Effector CD4-positive, alpha-beta T cell (primary cell): Measurements from ENCODE around the gene VEPH1.

ENCODE experiments used
- DNase-seq: peaks from one replicate; pipeline ENCODE4 v3.0.0-alpha.2; 2020

VEPH1 gene

GRCh38 chr3:157248590-157249422 is 254.4 kb downstream of the VEPH1 start:
- DNase-seq: no peak

- no peak for DNase-seq
Observed at GRCh38 chr3:157247391-157247790, 255.8 kb downstream of the VEPH1 start.

- DNase-seq: no peak
Observed at GRCh38 chr3:157242836-157243235, 260.4 kb downstream of the VEPH1 start.

- no peak for DNase-seq
Observed at GRCh38 chr3:157241599-157241998, 261.6 kb downstream of the VEPH1 start.

GRCh38 chr3:157240408-157240807 is 262.8 kb downstream of the VEPH1 start:
- DNase-seq: no peak

DNA sequence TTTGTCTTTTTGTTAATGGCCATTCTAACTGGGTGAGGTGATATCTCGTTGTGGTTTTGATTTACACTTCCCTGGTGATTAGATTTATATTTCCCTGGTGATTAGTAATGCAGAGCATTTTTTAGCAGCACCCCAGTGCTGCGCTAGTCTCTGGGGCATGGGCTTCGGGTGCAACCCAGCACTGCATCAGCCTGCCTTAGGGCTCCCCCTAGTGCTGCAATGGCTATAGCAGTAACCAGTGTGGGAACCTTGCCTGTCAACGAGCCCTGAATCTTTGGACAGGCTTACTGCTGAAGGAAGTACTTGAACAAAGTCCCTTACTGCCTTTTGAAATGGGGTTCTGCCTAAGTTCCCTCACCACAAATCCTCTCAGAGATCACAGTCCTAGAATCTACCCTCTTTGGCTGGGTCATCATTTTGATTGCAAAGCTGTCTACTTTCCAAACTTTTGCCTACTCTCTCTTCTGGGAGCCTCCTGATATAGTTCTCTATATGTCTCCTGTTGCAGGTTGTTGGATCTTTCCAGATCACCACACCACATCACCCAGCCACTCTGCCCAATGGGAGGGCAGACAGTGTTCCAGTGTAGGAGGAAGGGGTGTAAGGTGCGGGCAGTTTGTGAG is 264.0 kb downstream of the VEPH1 start:
- peak; percentile 57 for DNase-seq

DNA sequence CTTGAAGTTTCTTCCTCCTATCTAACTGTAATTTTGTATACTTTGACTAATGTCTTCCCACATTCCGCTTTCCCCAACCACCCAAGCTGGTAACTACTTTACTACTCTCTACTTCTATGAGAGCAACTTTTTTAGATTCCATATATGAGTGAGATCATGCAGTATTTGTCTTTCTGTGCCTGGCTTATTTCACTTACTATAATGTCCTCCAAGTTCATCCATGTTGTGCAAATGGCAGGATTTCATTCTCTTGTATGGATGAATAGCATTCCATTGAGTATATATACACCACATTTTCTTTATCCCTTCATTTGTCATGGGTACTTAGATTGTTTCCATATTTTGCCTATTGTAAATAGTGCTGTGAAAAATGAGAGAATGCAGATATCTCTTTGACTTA is 264.8 kb downstream of the VEPH1 start:
- DNase-seq: no peak

- no peak for DNase-seq
Observed at GRCh38 chr3:157237886-157238285, 265.3 kb downstream of the VEPH1 start.

GRCh38 chr3:157235291-157235690 is 267.9 kb downstream of the VEPH1 start:
- DNase-seq: no peak

DNA sequence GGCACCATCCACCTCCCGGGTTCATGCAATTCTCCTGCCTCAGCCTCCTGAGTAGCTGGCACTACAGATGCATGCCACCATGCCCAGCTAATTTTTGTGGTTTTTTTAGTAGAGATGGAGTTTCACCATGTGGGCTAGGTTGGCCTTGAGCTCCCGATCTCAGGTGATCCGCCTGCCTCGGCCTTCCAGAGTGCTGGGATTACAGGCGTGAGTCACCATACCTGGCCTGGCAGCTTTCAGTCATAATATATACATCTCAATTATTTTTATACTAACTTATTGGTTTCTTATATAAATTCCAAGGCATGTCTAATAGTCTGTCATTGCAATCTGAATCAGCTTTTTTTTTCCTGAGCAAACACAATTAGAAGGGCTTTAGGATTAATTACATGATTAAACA is 269.3 kb downstream of the VEPH1 start:
- no peak for DNase-seq

- DNase-seq: no peak
Observed at GRCh38 chr3:157232141-157232540, 271.1 kb downstream of the VEPH1 start.

DNA sequence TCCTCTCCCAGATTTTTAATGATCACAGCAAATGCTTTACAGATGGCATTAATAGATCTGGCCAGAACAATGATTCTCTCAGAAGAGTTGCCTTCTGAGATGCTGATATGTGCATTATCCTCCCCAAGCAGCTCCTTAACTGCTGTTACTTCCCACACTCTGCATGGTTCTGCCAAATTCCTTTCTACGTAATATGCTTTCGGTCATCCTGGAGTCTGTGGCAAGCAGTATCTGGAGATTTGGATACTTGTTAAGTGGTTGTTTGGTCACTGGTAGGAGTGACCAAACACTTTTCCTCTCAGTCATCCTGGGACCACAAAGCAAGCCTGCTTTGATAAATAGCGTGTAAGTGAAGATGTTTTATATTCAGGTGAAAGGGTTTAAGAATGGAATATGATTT is 272.1 kb downstream of the VEPH1 start:
- DNase-seq: no peak

DNA sequence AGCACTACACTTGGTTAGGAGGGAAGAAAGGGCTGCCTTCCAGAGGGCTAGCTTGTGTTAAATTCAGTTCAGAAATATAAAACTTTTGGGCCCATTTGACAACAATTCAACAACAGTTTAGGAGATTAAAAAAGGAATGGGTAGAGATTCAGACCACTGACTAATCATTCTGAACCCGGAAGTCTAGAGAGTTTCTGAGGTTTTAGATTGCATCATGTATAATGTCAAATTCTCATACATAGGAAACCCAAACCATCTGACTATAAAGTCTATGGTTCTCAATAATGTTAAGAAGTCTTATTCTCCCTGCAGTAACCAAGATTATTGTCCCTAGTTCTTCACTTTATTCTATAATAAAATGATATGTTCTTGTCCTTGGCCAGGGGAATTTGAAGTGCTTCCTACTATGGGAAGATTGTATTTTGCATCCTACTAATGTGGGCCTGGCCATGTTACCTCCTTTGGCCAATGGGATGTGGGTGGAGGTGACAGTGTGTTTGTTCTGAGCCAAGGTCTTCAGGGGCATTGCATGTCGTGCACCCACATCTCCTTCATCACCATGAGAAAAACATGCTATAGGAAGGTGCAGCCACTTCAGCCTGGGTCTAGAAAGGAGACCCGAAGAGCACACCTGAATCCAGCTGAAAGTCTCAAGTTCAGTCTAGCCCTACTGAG is 276.9 kb downstream of the VEPH1 start:
- DNase-seq: no peak

DNA sequence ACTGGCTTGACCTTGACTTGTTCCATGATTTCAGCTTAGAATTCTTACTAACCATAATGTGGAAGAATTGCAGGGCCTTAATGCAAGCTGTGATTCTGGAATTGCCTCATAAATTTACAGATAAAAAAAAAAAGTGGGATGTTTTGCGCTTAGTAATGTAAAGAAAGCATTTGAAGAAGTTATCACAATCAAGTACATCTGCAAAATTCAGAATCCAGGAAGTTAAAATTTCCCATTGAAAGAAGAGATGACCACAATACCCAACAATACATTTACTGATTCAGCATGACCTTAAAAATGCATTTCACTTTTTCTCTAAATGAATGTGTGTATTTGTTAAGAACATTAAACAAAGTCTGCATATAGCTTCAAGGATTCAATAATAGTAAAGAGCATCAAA is 278.2 kb downstream of the VEPH1 start:
- no peak for DNase-seq

DNA sequence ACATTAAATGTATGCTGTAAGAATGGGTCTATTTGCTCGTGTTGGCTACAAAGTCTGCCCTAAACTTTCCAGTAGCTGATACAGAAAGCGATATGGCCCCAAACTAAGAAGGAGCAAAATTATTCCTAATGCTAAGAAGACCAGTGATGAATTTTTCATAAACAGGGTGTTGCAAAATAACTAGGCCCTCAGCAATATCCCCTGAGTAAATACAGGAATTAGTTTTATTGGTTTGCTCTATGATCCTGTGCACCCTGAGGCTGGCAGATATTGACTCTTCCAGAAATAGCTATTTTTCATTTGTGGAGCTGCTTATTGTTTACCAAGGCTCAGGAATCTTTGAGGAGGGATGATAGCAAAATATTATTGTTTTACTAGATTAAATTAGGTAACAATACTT is 282.3 kb downstream of the VEPH1 start:
- no peak for DNase-seq

DNA sequence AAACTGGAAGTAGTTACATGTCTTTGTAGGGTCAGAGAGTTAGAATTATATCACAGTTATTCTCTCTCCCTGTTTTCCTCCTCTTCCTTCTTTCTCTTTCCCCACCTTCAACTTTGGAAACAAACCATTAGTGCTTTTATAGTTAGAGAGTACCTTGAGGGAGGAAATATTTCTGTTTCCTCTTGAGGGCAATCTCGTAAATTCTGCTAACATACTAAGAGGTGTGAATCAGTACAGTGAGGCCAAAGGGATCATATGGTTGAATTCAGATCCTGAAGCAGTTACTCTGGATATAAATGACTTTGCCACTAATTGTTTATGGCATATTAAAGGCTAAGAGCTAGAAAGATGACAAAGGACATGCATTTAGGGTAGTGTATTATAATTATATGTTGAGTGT is 283.0 kb downstream of the VEPH1 start:
- DNase-seq: no peak

- no peak for DNase-seq
Observed at GRCh38 chr3:157219215-157219614, 284.0 kb downstream of the VEPH1 start.
